Measurements from ENCODE around the gene CRB1. TPM values are rescaled to one million over a fixed set of nuclear protein-coding genes. Genes with fewer than 3 reads are reported as not detected.

CRB1 gene
- total and polyA plus RNA-seq, 2 donors = 0.22 to 0.58 TPM

DNA sequence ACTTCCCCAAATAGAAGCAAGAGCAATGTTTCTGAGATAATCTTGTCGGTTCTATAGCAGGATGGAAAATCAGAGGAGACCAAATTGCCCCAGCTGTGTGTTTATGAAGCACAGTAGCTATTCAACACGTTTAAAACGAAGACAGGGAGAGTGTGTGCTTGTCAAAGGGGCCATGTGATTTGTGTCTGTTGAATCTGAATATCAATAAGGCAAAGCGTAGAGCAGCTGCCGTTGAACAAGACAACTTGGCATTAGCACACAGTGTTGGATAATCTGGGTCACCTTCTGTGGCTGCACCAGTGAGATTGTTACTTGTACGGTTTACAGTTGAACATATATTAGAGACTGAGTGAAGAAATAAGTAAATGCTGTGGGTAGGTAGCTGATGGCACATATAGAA lies 1.0 kb downstream of the CRB1 start:
- H3K27ac ChIP-seq (ENCODE audit: low read depth) = no peak overlapping the region
- H3K36me3 ChIP-seq (ENCODE audit: insufficient read depth) = no peaks in the 10 kb centered on the region
- DNase-seq (ENCODE audit: extremely low spot score) = no peak
- 39% methylated on average over 6 of the region's 6 CpGs for WGBS
- H3K4me1 ChIP-seq (ENCODE audit: insufficient read depth) = no peaks in the 10 kb centered on the region
- no peak overlapping the region for H3K4me3 ChIP-seq (ENCODE audit: low read depth, low read length)

DNA sequence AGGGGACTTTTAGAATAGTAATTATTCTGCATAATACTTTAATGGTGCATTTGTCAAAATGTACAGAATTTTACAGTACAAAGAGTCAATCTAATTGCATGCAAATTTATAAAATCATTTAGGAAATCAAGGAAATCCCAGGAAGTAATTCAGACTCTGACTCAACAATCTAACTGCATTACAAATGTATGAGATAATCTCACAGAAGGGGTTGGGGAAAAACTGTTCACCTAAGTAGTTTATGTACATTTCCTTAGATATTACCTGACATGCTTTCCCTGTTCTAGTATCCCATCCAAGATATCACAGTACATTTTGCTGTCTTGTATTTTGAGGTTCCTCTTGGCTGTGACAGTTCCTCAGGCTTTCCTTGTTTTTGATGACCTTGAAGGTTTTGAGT lies 4.7 kb downstream of the CRB1 start:
- Histone ChIP-seq H3K36me3 (ENCODE audit: insufficient read depth) (no peaks in the 10 kb centered on the region), H3K4me3 (ENCODE audit: low read depth, low read length) (no peak overlapping the region), H3K4me1 (ENCODE audit: insufficient read depth) (no peaks in the 10 kb centered on the region), H3K27ac (ENCODE audit: low read depth) (no peak overlapping the region)
- DNase-seq (ENCODE audit: extremely low spot score) = no peak

DNA sequence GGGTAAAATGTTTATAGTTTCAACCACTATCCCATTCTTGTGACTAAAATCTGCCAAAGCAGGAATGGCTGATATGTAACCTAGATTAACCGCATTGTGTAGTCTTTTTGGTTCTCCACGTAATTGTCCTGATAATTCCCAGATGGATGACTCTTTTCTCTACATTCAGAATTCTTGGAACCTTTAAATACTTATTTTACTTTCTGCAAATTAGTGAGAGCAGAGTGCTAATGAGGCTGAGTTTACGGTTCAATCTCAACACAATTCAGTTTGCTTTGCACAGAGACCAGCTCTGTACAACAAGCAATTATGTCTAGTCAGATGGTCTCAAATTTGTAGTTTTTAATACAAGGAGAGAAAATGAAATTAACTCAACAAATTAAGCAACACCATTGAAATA lies 9.1 kb downstream of the CRB1 start:
- Histone ChIP-seq H3K4me1 (ENCODE audit: insufficient read depth) (no peaks in the 10 kb centered on the region), H3K4me3 (ENCODE audit: low read depth, low read length) (no peak overlapping the region), H3K36me3 (ENCODE audit: insufficient read depth) (no peaks in the 10 kb centered on the region), H3K27ac (ENCODE audit: low read depth) (no peak overlapping the region)
- no peak for DNase-seq (ENCODE audit: extremely low spot score)
- WGBS = 71% methylated on average over 3 of the region's 3 CpGs

DNA sequence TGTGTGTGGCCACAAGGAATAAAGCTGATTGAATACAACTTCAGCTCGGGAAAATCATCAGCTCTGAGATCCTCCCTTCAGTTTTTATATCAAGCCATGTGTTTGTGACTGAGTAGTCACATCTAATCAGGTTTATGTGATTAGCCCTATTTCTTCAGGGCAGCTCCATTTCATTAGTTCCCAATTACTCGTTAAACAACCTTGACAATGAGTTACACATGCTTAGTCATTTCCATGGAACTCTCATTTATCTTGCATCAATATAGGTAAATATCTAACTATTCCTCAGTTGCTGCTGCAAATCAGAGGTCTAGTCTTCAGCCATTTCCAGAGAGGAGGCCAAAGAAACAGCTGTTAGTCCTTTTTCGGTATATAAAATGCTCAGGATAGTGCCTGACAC lies 16.3 kb downstream of the CRB1 start:
- 86% methylated on average over 3 of the region's 3 CpGs for WGBS
- no peaks in the 10 kb centered on the region for H3K4me1 ChIP-seq (ENCODE audit: insufficient read depth)
- DNase-seq (ENCODE audit: extremely low spot score) = no peak
- H3K27ac ChIP-seq (ENCODE audit: low read depth) = no peak overlapping the region
- H3K36me3 ChIP-seq (ENCODE audit: insufficient read depth) = no peaks in the 10 kb centered on the region
- H3K4me3 ChIP-seq (ENCODE audit: low read depth, low read length) = no peak overlapping the region

DNA sequence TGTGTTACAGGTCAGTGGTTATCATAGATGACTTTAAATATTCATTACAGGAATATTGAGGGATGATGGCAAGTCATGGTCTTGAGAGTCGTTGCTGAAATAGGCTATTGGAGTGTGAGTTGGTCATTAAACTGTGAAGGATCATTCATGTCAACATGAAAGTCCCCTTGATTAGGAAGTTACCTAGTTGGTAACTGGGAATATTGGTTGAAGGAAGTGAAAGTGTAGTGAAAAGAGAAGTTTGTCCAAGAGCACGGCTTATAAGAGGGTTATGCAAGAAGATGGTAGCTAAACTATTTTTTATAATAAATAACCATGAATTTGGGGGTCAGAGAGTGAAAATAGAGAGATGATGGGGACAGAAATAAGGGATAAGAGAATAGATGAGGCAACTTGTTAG lies 16.9 kb downstream of the CRB1 start:
- 84% methylated on average over 2 of the region's 2 CpGs for WGBS
- Histone ChIP-seq H3K4me1 (ENCODE audit: insufficient read depth) (no peaks in the 10 kb centered on the region), H3K4me3 (ENCODE audit: low read depth, low read length) (no peak overlapping the region), H3K36me3 (ENCODE audit: insufficient read depth) (no peaks in the 10 kb centered on the region), H3K27ac (ENCODE audit: low read depth) (no peak overlapping the region)
- DNase-seq (ENCODE audit: extremely low spot score) = no peak

DNA sequence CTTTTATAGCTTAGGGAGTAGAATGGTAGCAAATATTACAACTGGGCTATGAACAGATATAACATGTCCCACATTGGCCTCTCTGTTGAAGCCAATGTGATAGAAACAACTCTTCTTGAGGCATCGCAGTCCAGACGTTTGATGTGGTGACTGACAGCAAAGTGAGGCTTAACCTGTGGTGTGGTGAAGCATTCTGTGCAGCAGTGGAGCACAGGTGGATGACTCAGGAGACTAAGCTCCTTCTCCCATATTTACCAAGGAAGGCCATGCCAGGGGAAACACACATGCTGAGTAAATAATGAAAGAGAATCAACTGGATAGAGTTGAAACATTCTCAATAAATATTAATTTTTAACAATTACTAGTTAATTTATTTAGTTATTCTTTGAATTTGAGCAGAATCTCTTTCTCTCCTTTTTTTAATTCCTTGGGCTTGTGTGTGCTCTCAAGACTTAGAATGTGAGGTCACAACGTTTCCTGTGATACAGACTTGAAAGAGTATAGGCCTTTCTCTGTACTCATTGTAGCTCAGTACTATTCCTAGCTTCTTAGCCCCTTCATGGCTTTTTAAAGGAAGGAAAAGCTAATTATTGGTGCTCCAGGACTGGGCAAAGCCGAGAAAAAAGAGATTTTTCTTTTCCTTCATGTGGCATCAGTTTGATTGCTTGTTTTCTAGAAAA lies 17.6 kb downstream of the CRB1 start:
- WGBS = 78% methylated on average over 4 of the region's 4 CpGs
- Histone ChIP-seq H3K4me3 (ENCODE audit: low read depth, low read length) (no peak overlapping the region), H3K4me1 (ENCODE audit: insufficient read depth) (no peaks in the 10 kb centered on the region), H3K36me3 (ENCODE audit: insufficient read depth) (no peaks in the 10 kb centered on the region), H3K27ac (ENCODE audit: low read depth) (no peak overlapping the region)
- DNase-seq (ENCODE audit: extremely low spot score) = no peak

DNA sequence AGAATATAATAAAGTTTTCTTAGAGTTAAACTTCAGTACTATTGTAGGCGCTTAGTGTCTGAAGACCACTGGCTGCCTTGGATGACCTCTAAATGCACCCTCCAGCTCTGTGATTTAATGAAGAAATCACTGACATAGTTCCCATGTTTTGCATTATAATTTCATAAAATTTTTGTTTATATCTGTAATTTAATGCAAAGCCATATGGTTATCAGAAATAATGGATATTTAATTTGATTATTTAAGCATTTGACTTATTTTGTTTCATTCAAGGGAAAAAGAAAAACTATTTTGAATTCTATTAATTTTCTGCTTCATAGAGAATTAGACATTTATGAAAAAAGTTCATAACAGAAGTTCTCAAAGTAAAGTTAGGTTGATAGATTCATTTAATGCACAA lies 18.6 kb downstream of the CRB1 start:
- no peaks in the 10 kb centered on the region for H3K4me1 ChIP-seq (ENCODE audit: insufficient read depth)
- 87% methylated on average over 1 of the region's 1 CpG for WGBS
- H3K4me3 ChIP-seq (ENCODE audit: low read depth, low read length) = no peak overlapping the region
- no peak for DNase-seq (ENCODE audit: extremely low spot score)
- H3K27ac ChIP-seq (ENCODE audit: low read depth) = no peak overlapping the region
- no peaks in the 10 kb centered on the region for H3K36me3 ChIP-seq (ENCODE audit: insufficient read depth)

- H3K4me3 ChIP-seq (ENCODE audit: low read depth, low read length) = no peak overlapping the region
- DNase-seq (ENCODE audit: extremely low spot score) = no peak
- no peaks in the 10 kb centered on the region for H3K4me1 ChIP-seq (ENCODE audit: insufficient read depth)
- 76% methylated on average over 4 of the region's 4 CpGs for WGBS
- no peaks in the 10 kb centered on the region for H3K36me3 ChIP-seq (ENCODE audit: insufficient read depth)
- no peak overlapping the region for H3K27ac ChIP-seq (ENCODE audit: low read depth)
Observed at GRCh38 chr1:197287863-197288262, 19.8 kb downstream of the CRB1 start.

DNA sequence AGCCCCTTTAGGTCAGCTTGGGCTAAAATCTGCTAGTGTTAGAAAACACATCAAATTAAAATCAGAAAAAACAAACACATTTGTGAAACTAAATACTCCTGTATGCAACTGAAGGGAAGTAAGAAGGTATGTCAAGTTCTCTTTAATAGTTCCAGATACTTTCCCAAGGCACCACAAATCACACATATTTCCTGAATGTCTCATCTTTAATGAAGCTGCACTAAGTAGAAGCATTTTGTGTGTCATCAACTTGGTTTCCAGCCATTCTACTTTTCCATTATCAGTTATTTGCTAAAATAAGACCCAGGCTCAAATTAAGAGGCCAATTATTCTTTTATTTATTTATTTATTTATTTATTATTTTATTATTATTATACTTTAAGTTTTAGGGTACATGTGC lies 34.7 kb downstream of the CRB1 start:
- Histone ChIP-seq H3K4me3 (ENCODE audit: low read depth, low read length) (no peak overlapping the region), H3K27ac (ENCODE audit: low read depth) (no peak overlapping the region), H3K4me1 (ENCODE audit: insufficient read depth) (no peaks in the 10 kb centered on the region), H3K36me3 (ENCODE audit: insufficient read depth) (no peaks in the 10 kb centered on the region)
- no peak for DNase-seq (ENCODE audit: extremely low spot score)

DNA sequence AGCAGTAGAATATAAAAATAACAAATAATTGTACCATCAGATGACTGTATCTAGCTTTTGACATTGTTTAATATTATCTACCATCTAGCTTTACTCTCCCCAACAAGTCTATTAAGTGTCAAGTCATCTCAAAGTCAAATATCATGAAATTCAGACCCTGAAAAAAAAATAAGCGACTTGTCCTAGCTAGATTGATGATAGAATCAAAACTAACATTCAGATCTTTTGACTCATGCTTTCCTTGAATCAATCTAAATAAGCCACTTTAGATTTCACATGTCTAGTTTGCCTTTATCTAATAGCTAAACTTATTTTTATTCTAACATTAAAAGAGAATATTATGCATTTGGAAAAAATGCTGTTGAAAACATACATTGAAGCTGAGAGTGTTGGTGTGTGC lies 35.4 kb downstream of the CRB1 start:
- Histone ChIP-seq H3K27ac (ENCODE audit: low read depth) (no peak overlapping the region), H3K4me3 (ENCODE audit: low read depth, low read length) (no peak overlapping the region), H3K4me1 (ENCODE audit: insufficient read depth) (no peaks in the 10 kb centered on the region), H3K36me3 (ENCODE audit: insufficient read depth) (no peaks in the 10 kb centered on the region)
- DNase-seq (ENCODE audit: extremely low spot score) = no peak
- WGBS = 86% methylated on average over 1 of the region's 1 CpG

DNA sequence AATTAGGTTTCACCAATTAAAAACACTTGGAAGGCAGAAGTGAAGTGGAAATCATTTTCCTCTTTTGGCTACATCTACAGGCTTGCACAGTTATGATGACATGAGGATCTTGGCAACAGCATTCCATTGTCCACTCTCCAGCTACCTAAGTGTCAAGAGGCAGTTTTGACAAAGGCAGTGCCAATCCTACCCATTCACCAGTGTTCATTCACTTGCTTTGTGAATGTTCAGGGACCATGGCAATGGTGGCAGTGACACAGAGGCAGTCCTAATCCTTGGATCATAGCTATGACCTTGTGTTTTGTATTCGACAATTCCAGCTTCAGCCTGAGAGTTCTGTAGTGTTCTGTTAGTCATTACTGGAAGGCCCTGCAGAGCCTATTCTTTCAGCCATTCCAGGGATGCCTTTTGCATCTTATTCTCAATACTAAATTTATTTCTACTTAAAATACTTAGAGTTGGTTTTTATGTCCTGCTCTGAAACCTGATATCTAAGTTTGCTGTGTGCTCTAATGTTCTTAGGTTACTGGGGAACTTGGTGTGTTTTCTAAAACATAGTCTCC lies 36.7 kb downstream of the CRB1 start:
- Histone ChIP-seq H3K4me3 (ENCODE audit: low read depth, low read length) (no peak overlapping the region), H3K36me3 (ENCODE audit: insufficient read depth) (no peaks in the 10 kb centered on the region), H3K27ac (ENCODE audit: low read depth) (no peak overlapping the region), H3K4me1 (ENCODE audit: insufficient read depth) (no peaks in the 10 kb centered on the region)
- no peak for DNase-seq (ENCODE audit: extremely low spot score)
- 87% methylated on average over 1 of the region's 1 CpG for WGBS

- H3K4me1 ChIP-seq (ENCODE audit: insufficient read depth) = no peaks in the 10 kb centered on the region
- H3K4me3 ChIP-seq (ENCODE audit: low read depth, low read length) = no peak overlapping the region
- no peaks in the 10 kb centered on the region for H3K36me3 ChIP-seq (ENCODE audit: insufficient read depth)
- H3K27ac ChIP-seq (ENCODE audit: low read depth) = no peak overlapping the region
- DNase-seq (ENCODE audit: extremely low spot score) = no peak
- 25% methylated on average over 2 of the region's 2 CpGs for WGBS
Observed at GRCh38 chr1:197305925-197306324, 37.9 kb downstream of the CRB1 start.

- no peaks in the 10 kb centered on the region for H3K4me1 ChIP-seq (ENCODE audit: insufficient read depth)
- no peak overlapping the region for H3K4me3 ChIP-seq (ENCODE audit: low read depth, low read length)
- H3K27ac ChIP-seq (ENCODE audit: low read depth) = no peak overlapping the region
- DNase-seq (ENCODE audit: extremely low spot score) = no peak
- WGBS = 65% methylated on average over 2 of the region's 2 CpGs
- H3K36me3 ChIP-seq (ENCODE audit: insufficient read depth) = no peaks in the 10 kb centered on the region
Observed at GRCh38 chr1:197306381-197307062, 38.5 kb downstream of the CRB1 start.

GRCh38 chr1:197307136-197307535 lies 39.1 kb downstream of the CRB1 start:
- Histone ChIP-seq H3K4me1 (ENCODE audit: insufficient read depth) (no peaks in the 10 kb centered on the region), H3K4me3 (ENCODE audit: low read depth, low read length) (no peak overlapping the region), H3K36me3 (ENCODE audit: insufficient read depth) (no peaks in the 10 kb centered on the region), H3K27ac (ENCODE audit: low read depth) (no peak overlapping the region)
- DNase-seq (ENCODE audit: extremely low spot score) = no peak
